Right cardiac atrium (tissue), 5 donors: Measurements from ENCODE around the gene PLEKHA5. TPM values are rescaled to one million over a fixed set of nuclear protein-coding genes. Genes with fewer than 3 reads are reported as not detected.

Experiments used
- ATAC-seq, 2 donors: fragments of 200-7000 bp; cut with Tn5 transposase; one replicate each; pipeline versions ENCODE4 v1.8.0 to v1.9.1; 2020; ENCODE audit warnings: moderate library complexity in 2 of 2, mild to moderate bottlenecking in 1 of 2
- DNase-seq, 3 donors: peaks; one replicate each; pipeline ENCODE4 v3.0.0-alpha.2; 2020
- H3K27ac ChIP-seq: one replicate; pipeline ENCODE4 v1.5.1; 2013; ENCODE audit warnings: mild to moderate bottlenecking, low read length, control low read depth, moderate library complexity
- H3K27me3 ChIP-seq: one replicate; pipeline ENCODE4 v1.6.1; 2013; ENCODE audit not compliant: control insufficient read depth, insufficient read depth
- H3K4me1 ChIP-seq: one replicate; pipeline ENCODE4 v1.6.1; 2013; ENCODE audit warnings: low read length; ENCODE audit not compliant: control insufficient read depth, insufficient read depth
- H3K4me3 ChIP-seq: one replicate; pipeline ENCODE4 v1.5.1; 2013; ENCODE audit warnings: low read length, control low read depth
- H3K9me3 ChIP-seq: one replicate; pipeline ENCODE4 v1.6.1; 2013; ENCODE audit warnings: low read length; ENCODE audit not compliant: control insufficient read depth
- WGBS: extraction: QIAGEN DNeasy Blood & Tissue Kit; methylation state at CpG from one replicate; pipeline ENCODE4 v1.1.7; 2013; 5-methylcytosine and 5-hydroxymethylcytosine counted together
- intact Hi-C, 4 donors: fragments of 100-400 bp; cut with DNase I; formaldehyde crosslinking; loops; one replicate each; pipeline versions ENCODE4 v1.11.0 to v1.14.0; 2022 to 2023
- polyA plus RNA-seq: library from polyadenylated mRNA; stranded (reverse); fragments of 200-250 nt; gene quantifications from one replicate; pipeline ENCODE4 v1.2.3, GENCODE V29; 2013
- total RNA-seq, 4 donors: library from RNA; stranded (reverse); fragmentation: NEBNext Ultra II Directional; extraction: Animal tissue kit (Norgen Biotek cat#: 25700); gene quantifications; one replicate each; pipeline ENCODE4 v1.2.1, GENCODE V29; 2021
- donor health status: healthy with polysubstance abuse.
- donor health status: DM: no; HTN: yes; CAD: no.
- donor health status: DM: no; HTN: no; CAD: no.
- donor health status: DM: no; HTN: yes; CAD: no; lungs with severe emphysema.
- donor health status: DM: yes; HTN: yes; CAD: no.

PLEKHA5 gene
- total and polyA plus RNA-seq, 5 donors: 47.3 to 88.0 (median 66.2) TPM

DNA sequence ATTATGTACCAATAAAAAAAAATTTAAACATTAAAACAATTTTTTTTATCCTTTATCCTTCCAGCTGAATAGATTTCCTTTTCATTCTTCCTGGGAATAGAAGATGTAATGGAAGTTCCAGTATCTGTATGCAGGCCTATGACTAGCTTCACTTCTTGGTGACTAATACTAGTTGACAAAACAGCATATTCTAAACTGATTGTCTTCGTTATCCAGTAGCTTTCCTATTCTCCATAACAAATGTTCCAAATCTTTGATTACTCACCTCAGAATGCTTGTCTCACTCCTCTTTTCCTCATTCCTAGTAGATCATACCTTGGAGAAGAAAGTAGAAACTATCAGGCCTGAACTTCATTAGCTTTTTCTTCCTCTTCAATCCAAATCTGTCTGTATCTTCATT, 70.7 kb downstream of the PLEKHA5 start:
- no peaks in the 10 kb centered on the region for H3K27me3 ChIP-seq
- H3K4me3 ChIP-seq: no peak overlapping the region
- DNase-seq: no peak
- WGBS: 67% methylated on average over 1 of the region's 1 CpG
- peaks cover 2% of the 10 kb centered on the region for H3K4me1 ChIP-seq
- no peaks in the 10 kb centered on the region for H3K9me3 ChIP-seq
- no peak overlapping the region for H3K27ac ChIP-seq
- intact Hi-C loops: no loop called here
- no peak for ATAC-seq

DNA sequence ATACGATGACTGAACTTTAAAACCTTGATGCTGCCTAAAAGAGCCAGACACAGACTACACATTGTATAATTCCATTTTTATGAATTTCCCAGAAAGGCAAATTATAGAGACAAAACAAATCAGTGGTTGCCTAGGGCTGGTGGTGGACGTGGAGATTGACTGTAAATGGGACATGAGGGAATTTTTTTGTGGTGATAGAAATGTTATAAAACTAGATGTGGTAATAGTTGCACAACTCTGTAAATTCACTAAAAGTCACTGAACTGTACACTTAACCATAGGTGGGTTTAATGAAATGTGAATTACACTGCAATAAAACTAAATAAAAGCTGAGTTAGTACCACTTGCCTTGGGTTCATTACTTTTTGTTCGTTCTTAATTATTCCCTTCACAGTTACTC, 72.1 kb downstream of the PLEKHA5 start:
- intact Hi-C loops: no loop called here
- 80% methylated on average over 3 of the region's 3 CpGs for WGBS
- peaks cover 2% of the 10 kb centered on the region for H3K4me1 ChIP-seq
- H3K27ac ChIP-seq: no peak overlapping the region
- H3K9me3 ChIP-seq: no peaks in the 10 kb centered on the region
- no peaks in the 10 kb centered on the region for H3K27me3 ChIP-seq
- DNase-seq (no peak), ATAC-seq (no peak)
- no peak overlapping the region for H3K4me3 ChIP-seq

DNA sequence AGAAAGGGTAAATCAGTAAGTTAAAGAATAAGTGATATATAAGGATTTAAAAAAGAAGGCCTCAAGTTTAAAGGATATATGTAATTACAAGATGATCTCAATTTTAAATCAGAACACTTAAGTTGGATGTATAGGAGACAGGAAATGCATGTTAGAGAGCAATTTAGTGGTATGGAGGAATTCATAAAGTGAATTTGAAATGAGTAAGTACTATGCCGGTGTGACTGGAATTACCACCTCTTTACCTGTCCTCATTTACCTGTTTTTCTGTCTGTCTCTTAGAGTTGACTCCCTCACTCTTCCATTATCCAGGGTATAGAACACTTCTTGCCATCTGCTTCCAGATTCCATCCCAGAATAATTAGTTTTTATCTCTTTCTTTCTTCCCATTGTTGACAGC, 73.5 kb downstream of the PLEKHA5 start:
- Histone ChIP-seq H3K4me1 (no peaks in the 10 kb centered on the region), H3K9me3 (no peaks in the 10 kb centered on the region), H3K4me3 (no peak overlapping the region), H3K27me3 (no peaks in the 10 kb centered on the region), H3K27ac (no peak overlapping the region)
- ATAC-seq (no peak), DNase-seq (no peak)
- WGBS: 98% methylated on average over 1 of the region's 1 CpG
- intact Hi-C loops: no loop called here

DNA sequence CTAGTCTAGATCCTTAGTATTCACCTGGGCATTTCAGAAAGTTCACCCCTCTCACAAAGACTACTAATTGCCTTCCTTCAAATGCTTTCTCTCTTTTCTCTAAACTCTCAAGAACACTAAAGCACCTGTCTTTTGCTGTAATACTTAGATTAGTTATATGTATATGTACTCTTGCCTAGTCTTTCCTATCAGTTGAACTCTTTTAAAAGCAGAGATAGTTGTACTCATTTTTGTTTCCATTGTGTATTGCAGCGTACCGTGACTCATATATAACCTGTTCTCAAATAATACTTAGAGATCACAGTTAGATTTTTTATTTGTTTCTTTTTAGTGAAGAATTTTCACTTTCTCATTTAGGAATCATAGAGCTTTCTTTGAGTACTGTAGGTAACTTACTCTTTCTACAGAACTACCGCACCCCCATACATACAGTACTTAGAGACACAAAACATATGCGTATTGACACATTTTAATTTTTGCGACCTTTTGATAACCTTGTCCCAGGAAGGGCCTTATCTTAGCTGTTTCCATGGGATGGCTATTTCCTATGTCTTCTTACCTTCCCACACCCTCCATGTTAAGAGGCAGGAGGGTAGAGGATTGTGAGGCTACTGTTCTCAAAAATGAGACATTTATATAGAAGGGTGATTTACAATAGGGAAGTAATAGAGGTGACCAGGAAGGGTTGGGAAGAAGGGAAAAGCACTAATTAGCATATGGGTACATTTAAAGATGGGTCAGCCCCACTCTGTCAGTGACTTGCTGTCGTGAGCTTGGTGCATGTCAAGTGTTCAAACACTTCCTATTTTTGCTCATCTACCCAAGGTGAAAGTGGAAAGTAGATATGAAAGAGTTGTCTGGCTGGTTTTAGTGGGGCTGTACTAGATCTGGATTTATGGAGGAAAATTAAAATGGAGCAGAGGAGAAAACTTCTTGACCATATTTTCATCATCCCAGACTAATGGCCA, 74.3 kb downstream of the PLEKHA5 start:
- H3K9me3 ChIP-seq: no peaks in the 10 kb centered on the region
- ATAC-seq: no peak
- peak overlapping the region; percentile 64 for H3K27ac ChIP-seq
- H3K4me3 ChIP-seq: no peak overlapping the region
- intact Hi-C loops: no loop called here
- no peaks in the 10 kb centered on the region for H3K4me1 ChIP-seq
- 86% methylated on average over 6 of the region's 6 CpGs for WGBS
- no peaks in the 10 kb centered on the region for H3K27me3 ChIP-seq
- DNase-seq: no peak

DNA sequence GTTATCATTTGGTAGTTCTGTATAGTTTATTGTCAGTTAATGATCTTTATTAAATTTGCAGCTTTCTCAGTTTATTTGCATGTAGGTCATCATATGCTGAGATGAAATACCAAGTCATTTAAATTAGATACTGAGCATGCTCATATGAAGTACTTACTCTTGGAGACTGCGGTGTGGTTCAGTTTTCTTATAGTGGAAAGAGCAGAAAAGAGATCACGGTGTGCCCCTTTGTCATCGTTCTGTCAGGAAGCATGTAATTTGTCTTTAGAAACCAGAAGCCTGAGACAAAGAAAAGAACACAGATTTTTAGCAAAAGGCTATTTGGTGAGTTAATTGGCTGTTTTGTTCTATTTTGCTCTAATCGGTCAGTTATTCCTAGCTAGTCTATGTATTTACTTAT, 75.6 kb downstream of the PLEKHA5 start:
- H3K4me1 ChIP-seq: no peaks in the 10 kb centered on the region
- no peaks in the 10 kb centered on the region for H3K9me3 ChIP-seq
- peak overlapping the region; percentile 42 for H3K4me3 ChIP-seq
- no peaks in the 10 kb centered on the region for H3K27me3 ChIP-seq
- DNase-seq (no peak), ATAC-seq (no peak)
- 62% methylated on average over 4 of the region's 4 CpGs for WGBS
- H3K27ac ChIP-seq: no peak overlapping the region
- intact Hi-C loops: no loop called here

DNA sequence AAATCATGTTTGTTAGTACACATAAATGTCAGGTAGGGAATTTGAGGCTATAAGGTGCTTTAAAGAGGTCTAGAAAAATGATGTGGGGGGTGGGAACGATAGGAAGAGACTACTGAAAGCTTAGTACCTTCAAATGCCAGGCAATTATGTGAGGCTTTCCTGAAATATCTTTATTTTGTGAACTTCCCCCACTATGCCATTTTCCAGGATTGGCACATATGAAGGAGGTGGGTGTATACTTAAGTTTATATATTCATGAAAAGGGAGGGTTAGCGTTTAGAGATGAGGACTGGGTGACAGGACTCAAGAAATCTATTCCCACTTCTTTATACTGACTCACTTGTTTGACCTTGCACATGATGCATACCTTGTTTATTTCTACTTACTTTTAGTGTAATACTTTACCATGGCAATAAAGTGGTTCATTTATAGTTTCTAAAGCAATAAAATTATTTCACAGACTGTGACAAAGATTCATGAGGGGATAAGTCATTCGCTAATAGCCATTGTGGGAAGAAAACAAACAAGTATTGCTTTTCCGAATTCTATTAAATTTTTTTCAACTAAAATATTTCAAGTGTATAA, 77.1 kb downstream of the PLEKHA5 start:
- intact Hi-C loops: no loop called here
- ATAC-seq (no peak), DNase-seq (no peak)
- no peaks in the 10 kb centered on the region for H3K27me3 ChIP-seq
- H3K27ac ChIP-seq: no peak overlapping the region
- peak overlapping the region; percentile 32 for H3K4me3 ChIP-seq
- H3K9me3 ChIP-seq: no peaks in the 10 kb centered on the region
- no peaks in the 10 kb centered on the region for H3K4me1 ChIP-seq
- 88% methylated on average over 4 of the region's 4 CpGs for WGBS

DNA sequence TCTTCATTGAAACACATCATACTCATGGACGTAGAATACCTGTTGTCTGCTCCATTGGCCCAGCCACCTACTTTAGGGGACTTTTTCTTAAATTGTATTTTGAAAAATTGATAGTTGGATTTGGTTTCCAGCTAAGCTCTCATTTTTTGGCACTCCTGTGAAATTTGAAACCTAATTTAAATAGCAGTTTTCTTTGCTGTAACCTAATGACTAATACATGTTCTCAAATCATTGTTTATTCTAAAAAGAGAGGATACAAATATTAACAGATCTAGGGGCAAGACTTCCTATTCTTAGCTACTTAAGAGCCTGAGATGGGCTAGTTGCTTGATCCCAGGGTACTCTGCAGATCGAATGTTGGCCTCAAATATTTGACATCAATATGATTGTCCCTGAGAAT, 78.9 kb downstream of the PLEKHA5 start:
- no peak for ATAC-seq
- WGBS: 42% methylated on average over 2 of the region's 2 CpGs
- intact Hi-C loops: no loop called here

DNA sequence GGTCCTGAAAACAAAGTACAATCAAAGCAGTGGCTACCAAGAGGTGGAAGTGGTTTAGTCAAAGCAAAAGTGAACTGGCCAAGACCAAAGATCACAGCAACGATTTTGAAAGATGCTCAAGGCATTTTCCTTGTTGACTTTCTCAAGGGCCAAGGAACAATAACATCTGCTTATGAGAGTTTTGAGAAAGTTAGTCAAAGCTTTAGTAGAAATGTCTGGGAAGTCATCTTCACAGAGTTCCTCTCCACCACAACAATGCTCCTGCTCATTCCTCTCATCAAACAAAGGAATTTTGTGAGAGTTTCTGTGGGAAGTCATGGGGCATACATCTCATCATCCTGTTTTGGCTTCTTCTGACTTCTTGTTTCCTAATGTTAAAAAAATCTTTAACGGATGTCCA, 80.1 kb downstream of the PLEKHA5 start:
- Histone ChIP-seq H3K27ac (no peak overlapping the region), H3K9me3 (no peaks in the 10 kb centered on the region), H3K27me3 (no peaks in the 10 kb centered on the region), H3K4me1 (no peaks in the 10 kb centered on the region), H3K4me3 (no peak overlapping the region)
- intact Hi-C loops: no loop called here
- ATAC-seq: no peak
- no peak for DNase-seq
- WGBS: 93% methylated on average over 2 of the region's 2 CpGs

More for the DNA sequence above, 78.9 kb downstream of the PLEKHA5 start:
- H3K4me3 ChIP-seq: no peak overlapping the region
- no peak for DNase-seq
- H3K27me3 ChIP-seq: no peaks in the 10 kb centered on the region
- H3K27ac ChIP-seq: no peak overlapping the region
- no peaks in the 10 kb centered on the region for H3K9me3 ChIP-seq
- no peaks in the 10 kb centered on the region for H3K4me1 ChIP-seq

DNA sequence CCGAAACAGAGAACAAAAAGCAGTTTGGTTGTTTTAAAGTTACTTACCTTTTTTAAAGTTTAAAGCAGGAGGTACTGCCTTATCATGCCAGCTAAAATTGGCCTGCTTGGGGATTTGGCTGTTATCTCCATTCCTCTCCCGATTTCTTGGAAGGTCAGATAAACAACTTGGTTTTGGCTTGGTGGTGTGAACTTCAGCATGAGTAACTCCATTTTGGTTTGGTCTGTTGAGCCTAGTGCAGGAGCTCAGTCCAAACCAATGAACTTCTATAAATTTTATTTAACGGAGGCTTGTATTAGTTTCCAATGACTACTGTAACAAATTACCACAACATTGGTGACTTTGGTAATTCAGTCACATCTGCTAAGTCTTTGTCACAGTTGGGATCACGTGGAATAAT, 82.3 kb downstream of the PLEKHA5 start:
- no peaks in the 10 kb centered on the region for H3K9me3 ChIP-seq
- no peaks in the 10 kb centered on the region for H3K4me1 ChIP-seq
- H3K27me3 ChIP-seq: no peaks in the 10 kb centered on the region
- no peak overlapping the region for H3K4me3 ChIP-seq
- ATAC-seq (no peak), DNase-seq (no peak)
- WGBS: 77% methylated on average over 4 of the region's 4 CpGs
- intact Hi-C loops: no loop called here
- H3K27ac ChIP-seq: no peak overlapping the region

DNA sequence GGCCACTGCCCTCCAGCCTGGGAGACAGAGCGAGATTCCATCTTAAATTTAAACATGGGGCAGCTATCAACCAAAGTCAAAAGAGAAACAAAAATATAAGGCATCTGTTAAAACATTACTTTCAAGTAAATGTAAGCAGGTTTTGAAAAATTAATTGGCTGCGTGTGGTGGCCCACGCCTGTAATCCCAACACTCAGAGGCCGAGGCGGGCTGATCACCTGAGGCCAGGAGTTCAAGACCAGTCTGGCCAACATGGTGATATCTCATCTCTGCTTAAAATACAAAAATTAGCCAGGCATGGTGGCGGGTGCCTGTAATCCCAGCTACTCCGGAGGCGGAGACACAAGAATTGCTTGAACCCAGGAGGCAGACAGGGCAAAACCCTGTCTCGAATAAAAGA, 82.7 kb downstream of the PLEKHA5 start:
- DNase-seq (no peak), ATAC-seq (no peak)
- H3K4me1 ChIP-seq: no peaks in the 10 kb centered on the region
- H3K27me3 ChIP-seq: no peaks in the 10 kb centered on the region
- WGBS: 98% methylated on average over 9 of the region's 9 CpGs
- intact Hi-C loops: no loop called here
- no peak overlapping the region for H3K4me3 ChIP-seq
- no peak overlapping the region for H3K27ac ChIP-seq
- no peaks in the 10 kb centered on the region for H3K9me3 ChIP-seq

DNA sequence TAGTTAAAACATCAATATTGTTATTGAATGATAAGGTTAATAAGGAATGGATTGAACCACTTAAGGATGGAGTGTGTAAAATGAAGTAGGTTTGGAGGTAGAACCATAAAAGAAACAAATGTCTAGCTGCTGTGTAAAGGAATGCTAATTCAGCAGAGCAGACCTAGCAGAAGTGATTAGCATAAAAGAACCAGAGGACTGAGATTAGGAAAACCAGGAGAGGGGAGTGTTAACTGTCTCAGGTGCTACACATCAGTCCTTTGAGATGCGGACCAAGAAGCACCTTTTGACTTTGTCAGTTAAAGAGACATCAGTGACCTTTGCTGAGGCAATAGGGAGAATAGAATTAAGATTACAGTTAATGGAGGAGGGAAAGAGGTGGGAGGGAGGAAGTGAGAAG, 84.5 kb downstream of the PLEKHA5 start:
- WGBS: 87% methylated on average over 1 of the region's 1 CpG
- Histone ChIP-seq H3K27me3 (no peaks in the 10 kb centered on the region), H3K4me1 (no peaks in the 10 kb centered on the region), H3K9me3 (no peaks in the 10 kb centered on the region), H3K27ac (no peak overlapping the region), H3K4me3 (no peak overlapping the region)
- intact Hi-C loops: no loop called here
- no peak for DNase-seq
- no peak for ATAC-seq
